B cell (primary cell): ENCODE data around the gene ACTN1. TPM values are rescaled to one million over a fixed set of nuclear protein-coding genes. Genes with fewer than 3 reads are reported as not detected.

Source experiments
- ATAC-seq: fragments of 200-7000 bp; cut with Tn5 transposase; one replicate; pipeline ENCODE4 v1.10.0; 2021; ENCODE audit warnings: low read depth, mild to moderate bottlenecking, moderate number of reproducible peaks, moderate library complexity
- CTCF ChIA-PET: fragments of 350-600 bp; sonication (Branson Sonifier 250); formaldehyde crosslinking; loops from one replicate; lab custom pipeline; 2021; ENCODE audit warnings: antibody characterized with exemption, inconsistent platforms; lab: Charles Lee
- POLR2A ChIA-PET: fragments of 350-600 bp; sonication (Branson Sonifier 250); formaldehyde crosslinking; loops from one replicate; lab custom pipeline; 2021; ENCODE audit warnings: antibody characterized with exemption; lab: Charles Lee
- DNase-seq: peaks from one replicate; pipeline ENCODE4 v3.0.0; 2013
- H2AFZ ChIP-seq: 2 replicates; pipeline ENCODE4 v1.6.1; 2012; ENCODE audit warnings: mild to moderate bottlenecking, low read depth, low read length; ENCODE audit not compliant: insufficient read depth, poor library complexity, severe bottlenecking
- H3K27ac ChIP-seq, 2 donors: 1 replicate in 1 of 2; 2 replicates in 1 of 2; pipeline ENCODE4 v1.5.1; 2012 to 2013; ENCODE audit warnings: low read length in 2 of 2, mild to moderate bottlenecking in 2 of 2, moderate library complexity in 1 of 2
- H3K27me3 ChIP-seq, 4 experiments: fragments of 200-600 bp in 1 of 4; sonication (generic) in 1 of 4; replicated peaks in 1 of 4; 1 replicate in 2 of 4; 2 replicates in 2 of 4; pipeline versions ENCODE4 v1.6.1 to v1.7.0; 2013 to 2016; ENCODE audit warnings: low read length in 3 of 4, mild to moderate bottlenecking in 2 of 4, mixed read lengths in 1 of 4, moderate library complexity in 1 of 4; ENCODE audit not compliant: insufficient read depth in 4 of 4, control insufficient read depth in 3 of 4; ENCODE audit errors: control extremely low read depth in 1 of 4
- H3K36me3 ChIP-seq, 2 experiments: replicated peaks in 1 of 2; 1 replicate in 1 of 2; 2 replicates in 1 of 2; pipeline versions ENCODE4 v1.6.1 to v1.7.1; 2013; ENCODE audit warnings: low read length in 1 of 2; ENCODE audit not compliant: insufficient read depth in 2 of 2, control insufficient read depth in 1 of 2; ENCODE audit errors: control extremely low read depth in 1 of 2, extremely low read depth in 1 of 2
- H3K4me1 ChIP-seq, 2 donors: fragments of 200-600 bp in 1 of 2; sonication (generic) in 1 of 2; 1 replicate in 1 of 2; 2 replicates in 1 of 2; pipeline versions ENCODE4 v1.5.1 to v1.6.1; 2013 to 2017; ENCODE audit warnings: low read length in 2 of 2; ENCODE audit not compliant: control insufficient read depth in 2 of 2, insufficient read depth in 2 of 2
- H3K4me2 ChIP-seq: replicated peaks from 2 replicates; pipeline ENCODE3; 2012; ENCODE audit warnings: mild to moderate bottlenecking, low read depth, low read length; ENCODE audit not compliant: poor library complexity, severe bottlenecking
- H3K4me3 ChIP-seq, 5 experiments: fragments of 200-600 bp in 1 of 5; sonication (generic) in 1 of 5; 1 replicate in 3 of 5; 2 replicates in 2 of 5; pipeline versions ENCODE4 v1.5.1 to v1.7.0; 2011 to 2016; ENCODE audit warnings: low read length in 4 of 5, mild to moderate bottlenecking in 4 of 5, low read depth in 2 of 5, control low read depth in 1 of 5, moderate library complexity in 1 of 5; ENCODE audit not compliant: insufficient read depth in 1 of 5; ENCODE audit errors: control extremely low read depth in 1 of 5, extremely low read depth in 1 of 5
- H3K79me2 ChIP-seq: fragments of 200-600 bp; sonication (generic); one replicate; pipeline ENCODE4 v1.6.0; 2016; ENCODE audit warnings: low read length; ENCODE audit not compliant: control insufficient read depth, insufficient read depth
- H3K9ac ChIP-seq: fragments of 200-600 bp; sonication (generic); 2 replicates; pipeline ENCODE4 v1.6.1; 2017; ENCODE audit warnings: mild to moderate bottlenecking, low read length, moderate library complexity
- H3K9me3 ChIP-seq, 3 donors: one replicate each; pipeline versions ENCODE4 v1.6.1 to v1.7.1; 2013; ENCODE audit warnings: low read length in 2 of 3; ENCODE audit not compliant: control insufficient read depth in 2 of 3, insufficient read depth in 1 of 3; ENCODE audit errors: control extremely low read depth in 1 of 3
- H4K20me1 ChIP-seq: 2 replicates; pipeline ENCODE4 v1.6.0; 2012; ENCODE audit warnings: mild to moderate bottlenecking, low read length; ENCODE audit not compliant: insufficient read depth, control insufficient read depth, poor library complexity, severe bottlenecking
- H3K27ac Mint-ChIP-seq: one replicate; pipeline ENCODE4 v1.8.0; 2021; ENCODE audit warnings: mixed read lengths
- H3K27me3 Mint-ChIP-seq: one replicate; pipeline ENCODE4 v1.8.0; 2021; ENCODE audit warnings: mixed read lengths
- H3K4me1 Mint-ChIP-seq: one replicate; pipeline ENCODE4 v1.8.0; 2021; ENCODE audit warnings: mixed read lengths
- H3K4me3 Mint-ChIP-seq: one replicate; pipeline ENCODE4 v1.8.0; 2021; ENCODE audit warnings: mixed read lengths
- H3K9me3 Mint-ChIP-seq: one replicate; pipeline ENCODE4 v1.8.0; 2022; ENCODE audit warnings: mixed read lengths; ENCODE audit not compliant: insufficient read depth
- CTCF ChIP-seq: fragments of 200-600 bp; IDR thresholded peaks from one replicate; pipeline ENCODE4 v1.8.0; 2022; ENCODE audit warnings: antibody characterized with exemption, mild to moderate bottlenecking
- EZH2 ChIP-seq: IDR thresholded peaks from 2 replicates; pipeline ENCODE4 v1.6.1; 2012; ENCODE audit warnings: borderline replicate concordance, low read depth, mild to moderate bottlenecking, moderate library complexity, low read length; ENCODE audit not compliant: insufficient read depth, poor library complexity, severe bottlenecking
- WGBS: methylation state at CpG from one replicate; pipeline ENCODE4 v1.1.5; 2013; ENCODE audit warnings: missing lambda C conversion rate; ENCODE audit not compliant: insufficient coverage; 5-methylcytosine and 5-hydroxymethylcytosine counted together
- intact Hi-C: fragments of 100-400 bp; cut with micrococcal nuclease; formaldehyde crosslinking; loops from one replicate; pipeline ENCODE4 v1.10.0; 2022
- polyA plus RNA-seq: library from polyadenylated mRNA; depleted of rRNA; stranded (reverse); fragments of >200 nt; gene quantifications from 2 replicates; pipeline ENCODE4 v1.2.3, GENCODE V29; 2012
- total RNA-seq, 2 donors: library from RNA; stranded (reverse); fragments of 120-200 nt in 1 of 2; gene quantifications; 1 replicate in 1 of 2; 2 replicates in 1 of 2; pipeline versions ENCODE4 v1.2.3 to v1.2.4, GENCODE V29; 2013 to 2022

ACTN1 gene
- total and polyA plus RNA-seq, 2 donors (not counting 1 experiment from before 2014, with no cell fraction given) = 0.74 to 0.89 TPM

GRCh38 chr14:68956724-68957123 is 22.4 kb downstream of the ACTN1 start:
- no peak for DNase-seq
- WGBS = 100% methylated on average over 1 of the region's 3 CpGs
- no peak for ATAC-seq
- no peaks in the 10 kb centered on the region for H3K79me2 ChIP-seq
- POLR2A ChIA-PET = no interaction called here
- TF ChIP-seq EZH2 (no peak), CTCF (no peak)
- Mint-ChIP-seq H3K27me3 (peaks cover 27% of the 10 kb centered on the region), H3K27ac (no peak overlapping the region), H3K4me1 (no peaks in the 10 kb centered on the region), H3K9me3 (no peaks in the 10 kb centered on the region), H3K4me3 (no peak overlapping the region)
- H3K27ac ChIP-seq = no peak overlapping the region
- no peaks in the 10 kb centered on the region for H3K36me3 ChIP-seq
- peaks cover 0 to 12% (median 0%) of the 10 kb centered on the region in 4 experiments for H3K27me3 ChIP-seq
- H3K9ac ChIP-seq = no peak overlapping the region
- no peaks in the 10 kb centered on the region for H3K9me3 ChIP-seq
- H3K4me2 ChIP-seq = no peak overlapping the region
- CTCF ChIA-PET = no interaction called here
- no peaks in the 10 kb centered on the region for H4K20me1 ChIP-seq
- H2AFZ ChIP-seq = no peak overlapping the region
- intact Hi-C loops = no loop called here
- no peak overlapping the region for H3K4me3 ChIP-seq
- no peaks in the 10 kb centered on the region for H3K4me1 ChIP-seq

DNA sequence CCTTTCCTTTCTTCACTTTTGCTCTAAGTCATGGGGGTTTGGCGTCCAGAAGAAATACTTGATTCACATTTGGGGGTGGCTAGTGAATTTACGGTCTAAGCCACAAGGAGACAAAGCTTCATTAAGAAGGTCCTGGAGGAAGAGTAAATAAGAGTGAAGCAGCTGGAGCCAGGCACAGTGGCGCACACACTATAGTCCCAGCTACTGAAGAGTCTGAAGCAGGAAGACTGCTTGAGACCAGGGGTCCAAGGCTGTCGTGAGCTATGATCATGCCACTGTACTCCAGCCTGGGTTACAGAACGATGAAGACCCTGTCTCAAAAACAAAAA is 23.3 kb downstream of the ACTN1 start:
- Histone ChIP-seq H2AFZ (no peak overlapping the region), H3K36me3 (no peaks in the 10 kb centered on the region), H3K27ac (no peak overlapping the region), H3K27me3 (peaks cover 0 to 12% (median 0%) of the 10 kb centered on the region in 4 experiments), H3K4me1 (no peaks in the 10 kb centered on the region), H3K79me2 (no peaks in the 10 kb centered on the region), H4K20me1 (no peaks in the 10 kb centered on the region), H3K9me3 (no peaks in the 10 kb centered on the region), H3K4me3 (no peak overlapping the region), H3K9ac (no peak overlapping the region), H3K4me2 (no peak overlapping the region)
- ATAC-seq = no peak
- ChIA-PET CTCF (no interaction called here), POLR2A (no interaction called here)
- peaks cover 23% of the 10 kb centered on the region for H3K27me3 Mint-ChIP-seq
- WGBS = 97% methylated on average over 4 of the region's 5 CpGs
- TF ChIP-seq EZH2 (no peak), CTCF (no peak)
- no peak for DNase-seq
- no peaks in the 10 kb centered on the region for H3K9me3 Mint-ChIP-seq
- H3K4me1 Mint-ChIP-seq = no peaks in the 10 kb centered on the region
- no peak overlapping the region for H3K4me3 Mint-ChIP-seq
- intact Hi-C loops = no loop called here
- H3K27ac Mint-ChIP-seq = no peak overlapping the region
